Stimulated activated naive CD8-positive, alpha-beta T cell treated with anti-CD3 and anti-CD28 coated beads, Interleukin-15, amount 100 ng/mL, for 72 hours (primary cell): ENCODE results near the gene NDEL1.

ENCODE experiments used
- ATAC-seq: fragments of 150-1000 bp; cut with Tn5 transposase; 2 replicates; pipeline ENCODE4 v1.10.0; 2021; ENCODE audit warnings: mild to moderate bottlenecking, moderate library complexity
- DNase-seq, 2 donors: peaks; one replicate each; pipeline ENCODE4 v3.0.0; 2021 to 2022
- H3K27ac Mint-ChIP-seq, 2 donors: one replicate each; pipeline ENCODE4 v1.8.0; 2022; ENCODE audit warnings: mild to moderate bottlenecking in 2 of 2, mixed read lengths in 2 of 2, moderate library complexity in 2 of 2
- H3K27me3 Mint-ChIP-seq: one replicate; pipeline ENCODE4 v1.8.0; 2022; ENCODE audit warnings: mixed read lengths
- H3K4me1 Mint-ChIP-seq: one replicate; pipeline ENCODE4 v1.8.0; 2022; ENCODE audit warnings: mild to moderate bottlenecking, mixed read lengths
- H3K4me3 Mint-ChIP-seq, 2 donors: one replicate each; pipeline ENCODE4 v1.8.0; 2022; ENCODE audit warnings: mild to moderate bottlenecking in 2 of 2, mixed read lengths in 2 of 2, moderate library complexity in 1 of 2
- H3K9me3 Mint-ChIP-seq, 2 donors: one replicate each; pipeline ENCODE4 v1.8.0; 2022; ENCODE audit warnings: mixed read lengths in 2 of 2

NDEL1 gene

GRCh38 chr17:8436844-8437171 is 1.1 kb downstream of the NDEL1 start:
- no peak for ATAC-seq
- peak overlapping the region; percentile 96 to 98 for H3K27ac Mint-ChIP-seq
- H3K9me3 Mint-ChIP-seq, result no peaks in the 10 kb centered on the region
- no peaks in the 10 kb centered on the region for H3K27me3 Mint-ChIP-seq
- peak overlapping the region; percentile 94 to 98 for H3K4me3 Mint-ChIP-seq
- H3K4me1 Mint-ChIP-seq, result peaks cover 51% of the 10 kb centered on the region
- DNase-seq, result no peak

- Mint-ChIP-seq H3K4me3 (no peak overlapping the region), H3K9me3 (no peaks in the 10 kb centered on the region), H3K27ac (no peak overlapping the region), H3K4me1 (peaks cover 64% of the 10 kb centered on the region), H3K27me3 (no peaks in the 10 kb centered on the region)
- ATAC-seq (no peak), DNase-seq (no peak)
Measured at GRCh38 chr17:8438441-8438840, 2.8 kb downstream of the NDEL1 start.

GRCh38 chr17:8439681-8440080 is 4.0 kb downstream of the NDEL1 start:
- H3K27ac Mint-ChIP-seq, result no peak overlapping the region
- no peak for ATAC-seq
- no peak overlapping the region for H3K4me3 Mint-ChIP-seq
- H3K9me3 Mint-ChIP-seq, result no peaks in the 10 kb centered on the region
- no peak for DNase-seq
- peaks cover 74% of the 10 kb centered on the region for H3K4me1 Mint-ChIP-seq
- H3K27me3 Mint-ChIP-seq, result no peaks in the 10 kb centered on the region

- no peaks in the 10 kb centered on the region for H3K27me3 Mint-ChIP-seq
- H3K27ac Mint-ChIP-seq, result peak overlapping the region in 1 of 2 donors; percentile 37
- H3K4me3 Mint-ChIP-seq, result peak overlapping the region; percentile 34 to 45
- DNase-seq (no peak), ATAC-seq (no peak)
- peaks cover 72% of the 10 kb centered on the region for H3K4me1 Mint-ChIP-seq
- no peaks in the 10 kb centered on the region for H3K9me3 Mint-ChIP-seq
Measured at GRCh38 chr17:8441690-8442089, 6.0 kb downstream of the NDEL1 start.

GRCh38 chr17:8442310-8442709 is 6.6 kb downstream of the NDEL1 start:
- H3K4me3 Mint-ChIP-seq, result peak overlapping the region in 1 of 2 donors; percentile 34

GRCh38 chr17:8443756-8444155 is 8.1 kb downstream of the NDEL1 start:
- ATAC-seq, result no peak
- H3K9me3 Mint-ChIP-seq, result no peaks in the 10 kb centered on the region
- H3K27me3 Mint-ChIP-seq, result no peaks in the 10 kb centered on the region
- peaks cover 64% of the 10 kb centered on the region for H3K4me1 Mint-ChIP-seq
- no peak for DNase-seq
- no peak overlapping the region for H3K27ac Mint-ChIP-seq
- H3K4me3 Mint-ChIP-seq, result no peak overlapping the region

More at GRCh38 chr17:8442310-8442709, 6.6 kb downstream of the NDEL1 start:
- H3K9me3 Mint-ChIP-seq, result no peaks in the 10 kb centered on the region
- DNase-seq (no peak), ATAC-seq (no peak)
- H3K27me3 Mint-ChIP-seq, result no peaks in the 10 kb centered on the region
- no peak overlapping the region for H3K27ac Mint-ChIP-seq
- H3K4me1 Mint-ChIP-seq, result peaks cover 75% of the 10 kb centered on the region

- Mint-ChIP-seq H3K4me1 (peaks cover 61% of the 10 kb centered on the region), H3K4me3 (no peak overlapping the region)
- no peak for ATAC-seq
Measured at GRCh38 chr17:8444494-8444893, 8.8 kb downstream of the NDEL1 start.

GRCh38 chr17:8445536-8445935 is 9.9 kb downstream of the NDEL1 start:
- ATAC-seq, result no peak
- Mint-ChIP-seq H3K27me3 (no peaks in the 10 kb centered on the region), H3K4me1 (peaks cover 53% of the 10 kb centered on the region), H3K4me3 (no peak overlapping the region), H3K9me3 (no peaks in the 10 kb centered on the region), H3K27ac (no peak overlapping the region)
- DNase-seq, result no peak

More at GRCh38 chr17:8444494-8444893, 8.8 kb downstream of the NDEL1 start:
- DNase-seq, result no peak
- H3K27ac Mint-ChIP-seq, result no peak overlapping the region
- no peaks in the 10 kb centered on the region for H3K27me3 Mint-ChIP-seq
- no peaks in the 10 kb centered on the region for H3K9me3 Mint-ChIP-seq

GRCh38 chr17:8447799-8448198 is 12.1 kb downstream of the NDEL1 start:
- H3K27ac Mint-ChIP-seq, result no peak overlapping the region
- no peak for DNase-seq
- no peaks in the 10 kb centered on the region for H3K9me3 Mint-ChIP-seq

GRCh38 chr17:8448310-8448709 is 12.6 kb downstream of the NDEL1 start:
- DNase-seq, result no peak
- Mint-ChIP-seq H3K27me3 (no peaks in the 10 kb centered on the region), H3K4me3 (no peak overlapping the region), H3K27ac (no peak overlapping the region), H3K4me1 (peaks cover 28% of the 10 kb centered on the region), H3K9me3 (no peaks in the 10 kb centered on the region)
- no peak for ATAC-seq

More at GRCh38 chr17:8447799-8448198, 12.1 kb downstream of the NDEL1 start:
- Mint-ChIP-seq H3K4me1 (peaks cover 33% of the 10 kb centered on the region), H3K27me3 (no peaks in the 10 kb centered on the region), H3K4me3 (no peak overlapping the region)
- ATAC-seq, result no peak

- Mint-ChIP-seq H3K27me3 (no peaks in the 10 kb centered on the region), H3K9me3 (no peaks in the 10 kb centered on the region), H3K4me1 (peaks cover 17% of the 10 kb centered on the region), H3K4me3 (no peak overlapping the region), H3K27ac (no peak overlapping the region)
- ATAC-seq (no peak), DNase-seq (no peak)
Measured at GRCh38 chr17:8451933-8452614, 16.4 kb downstream of the NDEL1 start.

GRCh38 chr17:8453326-8453725 is 17.6 kb downstream of the NDEL1 start:
- Mint-ChIP-seq H3K27me3 (no peaks in the 10 kb centered on the region), H3K4me3 (no peak overlapping the region), H3K4me1 (peaks cover 10% of the 10 kb centered on the region), H3K27ac (no peak overlapping the region), H3K9me3 (no peaks in the 10 kb centered on the region)
- ATAC-seq (no peak), DNase-seq (no peak)

GRCh38 chr17:8455665-8456209 is 20.1 kb downstream of the NDEL1 start:
- Mint-ChIP-seq H3K9me3 (no peaks in the 10 kb centered on the region), H3K27me3 (no peaks in the 10 kb centered on the region), H3K4me3 (no peak overlapping the region), H3K4me1 (peaks cover 5% of the 10 kb centered on the region), H3K27ac (peak overlapping the region in 1 of 2 donors; percentile 69)
- DNase-seq, result no peak
- ATAC-seq, result no peak

- Mint-ChIP-seq H3K27me3 (no peaks in the 10 kb centered on the region), H3K9me3 (no peaks in the 10 kb centered on the region), H3K4me3 (no peak overlapping the region), H3K27ac (no peak overlapping the region), H3K4me1 (peaks cover 7% of the 10 kb centered on the region)
- DNase-seq (no peak), ATAC-seq (no peak)
Measured at GRCh38 chr17:8458128-8458527, 22.4 kb downstream of the NDEL1 start.

GRCh38 chr17:8459107-8459506 is 23.4 kb downstream of the NDEL1 start:
- no peak for ATAC-seq
- H3K9me3 Mint-ChIP-seq, result no peaks in the 10 kb centered on the region
- no peak overlapping the region for H3K27ac Mint-ChIP-seq
- no peak for DNase-seq
- H3K4me1 Mint-ChIP-seq, result peaks cover 16% of the 10 kb centered on the region
- H3K4me3 Mint-ChIP-seq, result no peak overlapping the region
- H3K27me3 Mint-ChIP-seq, result no peaks in the 10 kb centered on the region

GRCh38 chr17:8459831-8460230 is 24.1 kb downstream of the NDEL1 start:
- peaks cover 18% of the 10 kb centered on the region for H3K4me1 Mint-ChIP-seq
- no peaks in the 10 kb centered on the region for H3K27me3 Mint-ChIP-seq
- no peak overlapping the region for H3K4me3 Mint-ChIP-seq
- DNase-seq (no peak), ATAC-seq (no peak)
- no peak overlapping the region for H3K27ac Mint-ChIP-seq
- H3K9me3 Mint-ChIP-seq, result no peaks in the 10 kb centered on the region

- H3K4me1 Mint-ChIP-seq, result peaks cover 14% of the 10 kb centered on the region
- DNase-seq (no peak), ATAC-seq (no peak)
- H3K27me3 Mint-ChIP-seq, result no peaks in the 10 kb centered on the region
- H3K27ac Mint-ChIP-seq, result no peak overlapping the region
- H3K9me3 Mint-ChIP-seq, result no peaks in the 10 kb centered on the region
- no peak overlapping the region for H3K4me3 Mint-ChIP-seq
Measured at GRCh38 chr17:8462564-8462963, 26.9 kb downstream of the NDEL1 start.
